SU-DHL-6 (cell line): Measurements from ENCODE around the gene DDAH2.

Source experiments
- H2AFZ ChIP-seq: fragments of 200-600 bp; sonication (generic); 2 replicates; pipeline ENCODE4 v1.6.1; 2014; ENCODE audit warnings: low read depth, mild to moderate bottlenecking, moderate library complexity, mixed read lengths, antibody characterized with exemption, low read length; ENCODE audit not compliant: severe bottlenecking
- H3F3A ChIP-seq: fragments of 200-600 bp; shearing (Covaris generic); 2 replicates; pipeline ENCODE4 v1.6.0; 2016; ENCODE audit warnings: antibody characterized with exemption, mild to moderate bottlenecking; ENCODE audit not compliant: insufficient read depth
- H3K27ac ChIP-seq: fragments of 200-600 bp; sonication (generic); 2 replicates; pipeline ENCODE4 v1.5.1; 2016; ENCODE audit warnings: low read depth, mild to moderate bottlenecking, low read length, moderate library complexity, mixed read lengths
- H3K27me3 ChIP-seq: fragments of 200-600 bp; sonication (generic), shearing (Covaris generic); 2 replicates; pipeline ENCODE4 v1.6.0; 2014; ENCODE audit warnings: mild to moderate bottlenecking, low read length
- H3K36me3 ChIP-seq: fragments of 200-600 bp; sonication (generic); 2 replicates; pipeline ENCODE4 v1.6.1; 2014; ENCODE audit warnings: mild to moderate bottlenecking, low read length, mixed read lengths
- H3K4me2 ChIP-seq: fragments of 300-600, 200-600 bp; shearing (Covaris generic), sonication (generic); 2 replicates; pipeline ENCODE4 v1.6.0; 2014; ENCODE audit warnings: low read length, low read depth, mild to moderate bottlenecking; ENCODE audit not compliant: poor library complexity, severe bottlenecking
- H3K4me3 ChIP-seq: fragments of 200-600 bp; sonication (generic); 2 replicates; pipeline ENCODE4 v1.5.1; 2014; ENCODE audit warnings: antibody characterized with exemption, low read length, mild to moderate bottlenecking, mixed read lengths; ENCODE audit not compliant: insufficient read depth, poor library complexity, severe bottlenecking
- H3K79me2 ChIP-seq: fragments of 200-600 bp; sonication (generic); 2 replicates; pipeline ENCODE4 v1.6.1; 2014; ENCODE audit warnings: mild to moderate bottlenecking, low read length, moderate library complexity; ENCODE audit not compliant: insufficient read depth
- H3K9ac ChIP-seq: fragments of 200-600 bp; sonication (generic); 2 replicates; pipeline ENCODE4 v1.7.0; 2014; ENCODE audit warnings: mild to moderate bottlenecking, low read length
- H3K9me2 ChIP-seq: fragments of 200-600 bp; sonication (generic); replicated peaks from 2 replicates; pipeline ENCODE4 v1.6.1; 2014; ENCODE audit warnings: low read length; ENCODE audit not compliant: insufficient read depth
- H3K9me3 ChIP-seq: fragments of 200-600 bp; sonication (generic); 2 replicates; pipeline ENCODE4 v1.6.1; 2014; ENCODE audit warnings: low read length, mixed read lengths; ENCODE audit not compliant: insufficient read depth
- H4K20me1 ChIP-seq: fragments of 200-600 bp; sonication (generic); 2 replicates; pipeline ENCODE4 v1.6.1; 2014; ENCODE audit warnings: low read depth, mild to moderate bottlenecking, antibody characterized with exemption, low read length, moderate library complexity, mixed read lengths
- EZH2phosphoT487 ChIP-seq: fragments of 200-600 bp; sonication (generic), shearing (Covaris generic); conservative IDR thresholded peaks from 2 replicates; pipeline ENCODE4 v1.6.1; 2018; ENCODE audit warnings: mild to moderate bottlenecking, antibody characterized with exemption, low read length, moderate library complexity, mixed read lengths
- TF ChIP-seq, protein P1 (sequence below): fragments of 200-600 bp; sonication (generic); IDR thresholded peaks from one replicate; pipeline ENCODE4 v1.5.1; 2017; ENCODE audit warnings: antibody characterized with exemption, mild to moderate bottlenecking, low read length, moderate library complexity; ENCODE audit not compliant: insufficient read depth, poor library complexity, severe bottlenecking

DDAH2 gene

GRCh38 chr6:31707701-31708100, 21.4 kb downstream of the DDAH2 start:
- no peak overlapping the region for H3K27ac ChIP-seq
- peaks cover 6% of the 10 kb centered on the region for H3F3A ChIP-seq
- no peak for TF ChIP-seq EZH2phosphoT487
- TF ChIP-seq, protein P1, sequence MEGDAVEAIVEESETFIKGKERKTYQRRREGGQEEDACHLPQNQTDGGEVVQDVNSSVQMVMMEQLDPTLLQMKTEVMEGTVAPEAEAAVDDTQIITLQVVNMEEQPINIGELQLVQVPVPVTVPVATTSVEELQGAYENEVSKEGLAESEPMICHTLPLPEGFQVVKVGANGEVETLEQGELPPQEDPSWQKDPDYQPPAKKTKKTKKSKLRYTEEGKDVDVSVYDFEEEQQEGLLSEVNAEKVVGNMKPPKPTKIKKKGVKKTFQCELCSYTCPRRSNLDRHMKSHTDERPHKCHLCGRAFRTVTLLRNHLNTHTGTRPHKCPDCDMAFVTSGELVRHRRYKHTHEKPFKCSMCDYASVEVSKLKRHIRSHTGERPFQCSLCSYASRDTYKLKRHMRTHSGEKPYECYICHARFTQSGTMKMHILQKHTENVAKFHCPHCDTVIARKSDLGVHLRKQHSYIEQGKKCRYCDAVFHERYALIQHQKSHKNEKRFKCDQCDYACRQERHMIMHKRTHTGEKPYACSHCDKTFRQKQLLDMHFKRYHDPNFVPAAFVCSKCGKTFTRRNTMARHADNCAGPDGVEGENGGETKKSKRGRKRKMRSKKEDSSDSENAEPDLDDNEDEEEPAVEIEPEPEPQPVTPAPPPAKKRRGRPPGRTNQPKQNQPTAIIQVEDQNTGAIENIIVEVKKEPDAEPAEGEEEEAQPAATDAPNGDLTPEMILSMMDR, result no peak
- H3K79me2 ChIP-seq, result peaks cover 2% of the 10 kb centered on the region
- H3K27me3 ChIP-seq, result no peaks in the 10 kb centered on the region
- no peaks in the 10 kb centered on the region for H3K9me3 ChIP-seq
- H2AFZ ChIP-seq, result no peak overlapping the region
- no peak overlapping the region for H3K9ac ChIP-seq
- no peak overlapping the region for H3K4me2 ChIP-seq
- no peaks in the 10 kb centered on the region for H4K20me1 ChIP-seq
- H3K36me3 ChIP-seq, result no peaks in the 10 kb centered on the region
- H3K9me2 ChIP-seq, result no peaks in the 10 kb centered on the region
- H3K4me3 ChIP-seq, result no peak overlapping the region

- H3F3A ChIP-seq, result peaks cover 6% of the 10 kb centered on the region
- no peaks in the 10 kb centered on the region for H4K20me1 ChIP-seq
- peaks cover 13% of the 10 kb centered on the region for H3K79me2 ChIP-seq
- no peaks in the 10 kb centered on the region for H3K27me3 ChIP-seq
- no peak within 1 kb of the TSS for H3K9ac ChIP-seq
- H2AFZ ChIP-seq, result no peak within 1 kb of the TSS
- H3K9me3 ChIP-seq, result no peaks in the 10 kb centered on the region
- no peak within 1 kb of the TSS for H3K4me2 ChIP-seq
- no peak within 1 kb of the TSS for H3K4me3 ChIP-seq
- no peaks in the 10 kb centered on the region for H3K9me2 ChIP-seq
- H3K27ac ChIP-seq, result no peak within 1 kb of the TSS
- H3K36me3 ChIP-seq, result no peaks in the 10 kb centered on the region
- TF ChIP-seq, protein P1, result no peak
Observed at GRCh38 chr6:31706599-31706998, 22.5 kb downstream of the DDAH2 start, which contains the start of gene LY6G6F. Gene LY6G6F, plus strand, starts transcription at chr6:31706866. Its CDS starts 41 bp downstream, at chr6:31706907.

- no peak overlapping the region for H3K4me2 ChIP-seq
- H3K79me2 ChIP-seq, result peaks cover 20% of the 10 kb centered on the region
- TF ChIP-seq, protein P1, result no peak
- no peak for TF ChIP-seq EZH2phosphoT487
- no peak overlapping the region for H3K9ac ChIP-seq
- H3K9me3 ChIP-seq, result no peaks in the 10 kb centered on the region
- peaks cover 6% of the 10 kb centered on the region for H3F3A ChIP-seq
- no peaks in the 10 kb centered on the region for H3K9me2 ChIP-seq
- no peaks in the 10 kb centered on the region for H4K20me1 ChIP-seq
- no peak overlapping the region for H2AFZ ChIP-seq
- H3K27me3 ChIP-seq, result no peaks in the 10 kb centered on the region
- H3K27ac ChIP-seq, result no peak overlapping the region
- H3K4me3 ChIP-seq, result no peak overlapping the region
- no peaks in the 10 kb centered on the region for H3K36me3 ChIP-seq
Observed at GRCh38 chr6:31705931-31706330, 23.2 kb downstream of the DDAH2 start.
